ENCODE data around the gene MAEL. TPM values are rescaled to one million over a fixed set of nuclear protein-coding genes. Genes with fewer than 3 reads are reported as not detected.

The MAEL gene
- total RNA-seq, 4 donors from 2014 or later, result not detected

DNA sequence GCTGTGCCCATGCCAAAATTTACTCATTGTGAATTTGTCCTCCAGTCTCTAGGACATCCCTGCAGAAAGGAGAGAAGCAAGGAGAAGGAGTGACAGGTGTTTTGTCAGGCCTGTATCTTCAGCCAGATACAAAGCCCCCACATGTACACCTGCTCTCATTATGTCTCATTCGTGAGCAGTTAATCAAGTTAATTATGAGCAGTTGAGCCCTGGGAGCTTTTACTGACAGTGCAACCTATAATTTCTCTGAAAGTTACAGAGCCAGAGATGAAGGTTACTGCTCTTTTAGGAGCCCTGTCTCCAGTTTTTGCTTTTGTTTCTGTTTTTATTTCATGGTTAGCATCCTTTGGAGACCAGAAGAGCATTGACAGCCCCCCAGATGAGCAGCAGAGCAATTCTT lies 8.7 kb upstream of the MAEL start:
- no peak overlapping the region for H3K27ac ChIP-seq
- no peaks in the 10 kb centered on the region for H3K27me3 ChIP-seq
- H3K4me3 ChIP-seq, result no peak overlapping the region
- H3K36me3 ChIP-seq, result no peaks in the 10 kb centered on the region
- in situ Hi-C loops (cut with MboI; ENCODE audit: low sequenced_read_pairs in 4 of 4) (no loop called here), intact Hi-C loops (cut with DNase I; ENCODE audit: low total_unique reads) (no loop called here)
- H3K9me3 ChIP-seq, result no peaks in the 10 kb centered on the region
- H3K4me1 ChIP-seq, result no peaks in the 10 kb centered on the region
- no peak for TF ChIP-seq POLR2A (IDR thresholded peaks at IDR 0.05)
- TF ChIP-seq, protein P1, sequence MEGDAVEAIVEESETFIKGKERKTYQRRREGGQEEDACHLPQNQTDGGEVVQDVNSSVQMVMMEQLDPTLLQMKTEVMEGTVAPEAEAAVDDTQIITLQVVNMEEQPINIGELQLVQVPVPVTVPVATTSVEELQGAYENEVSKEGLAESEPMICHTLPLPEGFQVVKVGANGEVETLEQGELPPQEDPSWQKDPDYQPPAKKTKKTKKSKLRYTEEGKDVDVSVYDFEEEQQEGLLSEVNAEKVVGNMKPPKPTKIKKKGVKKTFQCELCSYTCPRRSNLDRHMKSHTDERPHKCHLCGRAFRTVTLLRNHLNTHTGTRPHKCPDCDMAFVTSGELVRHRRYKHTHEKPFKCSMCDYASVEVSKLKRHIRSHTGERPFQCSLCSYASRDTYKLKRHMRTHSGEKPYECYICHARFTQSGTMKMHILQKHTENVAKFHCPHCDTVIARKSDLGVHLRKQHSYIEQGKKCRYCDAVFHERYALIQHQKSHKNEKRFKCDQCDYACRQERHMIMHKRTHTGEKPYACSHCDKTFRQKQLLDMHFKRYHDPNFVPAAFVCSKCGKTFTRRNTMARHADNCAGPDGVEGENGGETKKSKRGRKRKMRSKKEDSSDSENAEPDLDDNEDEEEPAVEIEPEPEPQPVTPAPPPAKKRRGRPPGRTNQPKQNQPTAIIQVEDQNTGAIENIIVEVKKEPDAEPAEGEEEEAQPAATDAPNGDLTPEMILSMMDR (IDR thresholded peaks at IDR 0.05 in 4 of 5, conservative IDR thresholded peaks at IDR 0.05 in 1 of 5), result no peak
- ATAC-seq (no peak), DNase-seq (no peak)

DNA sequence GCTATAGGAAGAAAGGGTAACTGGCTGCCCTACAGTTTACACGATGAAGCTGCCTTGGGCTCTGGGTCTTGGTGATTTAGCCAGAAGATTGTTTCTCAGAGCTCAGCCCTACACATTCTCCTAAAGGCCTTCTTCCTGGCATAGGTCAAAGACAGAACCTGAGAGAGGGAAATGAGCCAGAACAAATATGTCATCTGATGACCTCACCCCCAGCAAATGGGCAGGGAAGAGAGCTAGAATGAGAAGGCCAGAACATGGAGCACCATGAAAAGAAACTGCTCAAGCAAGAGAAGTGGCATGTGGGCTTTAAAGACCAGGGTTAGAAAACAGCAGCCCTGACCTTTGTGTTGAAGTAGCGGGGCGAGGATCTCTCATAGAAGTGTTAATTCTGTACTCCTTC lies 8.3 kb upstream of the MAEL start:
- no peaks in the 10 kb centered on the region for H3K27me3 ChIP-seq
- ATAC-seq (no peak), DNase-seq (no peak)
- H3K36me3 ChIP-seq, result no peaks in the 10 kb centered on the region
- intact Hi-C loops (cut with DNase I; ENCODE audit: low total_unique reads) (no loop called here), in situ Hi-C loops (cut with MboI; ENCODE audit: low sequenced_read_pairs in 4 of 4) (no loop called here)
- TF ChIP-seq, protein P1 (IDR thresholded peaks at IDR 0.05 in 4 of 5, conservative IDR thresholded peaks at IDR 0.05 in 1 of 5), result no peak
- no peak for TF ChIP-seq POLR2A (IDR thresholded peaks at IDR 0.05)
- H3K4me3 ChIP-seq, result no peak overlapping the region
- H3K27ac ChIP-seq, result no peak overlapping the region
- no peaks in the 10 kb centered on the region for H3K4me1 ChIP-seq
- no peaks in the 10 kb centered on the region for H3K9me3 ChIP-seq

DNA sequence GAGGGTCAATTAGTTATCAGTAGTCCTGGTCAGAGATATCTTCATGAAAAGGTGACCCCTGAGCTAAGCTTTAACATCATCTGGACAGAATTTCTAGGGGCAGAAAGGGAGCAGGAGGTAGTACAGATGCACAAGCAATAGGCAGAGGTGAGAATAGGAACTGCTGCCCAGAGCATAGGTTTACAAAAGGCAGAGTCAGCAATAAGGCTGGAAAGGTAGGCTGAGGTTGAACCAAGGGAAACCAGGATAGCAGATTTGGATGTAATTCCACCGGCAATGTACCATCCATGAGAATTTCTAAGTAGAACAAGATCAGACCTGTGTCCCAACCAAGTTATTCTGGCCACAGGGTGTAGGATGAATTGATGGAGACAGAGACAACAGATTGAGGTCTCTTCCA lies 7.5 kb upstream of the MAEL start:
- Histone ChIP-seq H3K27me3 (no peaks in the 10 kb centered on the region), H3K27ac (no peak overlapping the region), H3K9me3 (no peaks in the 10 kb centered on the region), H3K36me3 (no peaks in the 10 kb centered on the region), H3K4me1 (no peaks in the 10 kb centered on the region), H3K4me3 (no peak overlapping the region)
- intact Hi-C loops (cut with DNase I; ENCODE audit: low total_unique reads) (no loop called here), in situ Hi-C loops (cut with MboI; ENCODE audit: low sequenced_read_pairs in 4 of 4) (no loop called here)
- no peak for TF ChIP-seq POLR2A (IDR thresholded peaks at IDR 0.05)
- TF ChIP-seq, protein P1 (IDR thresholded peaks at IDR 0.05 in 4 of 5, conservative IDR thresholded peaks at IDR 0.05 in 1 of 5), result no peak
- DNase-seq, result no peak
- ATAC-seq, result no peak

DNA sequence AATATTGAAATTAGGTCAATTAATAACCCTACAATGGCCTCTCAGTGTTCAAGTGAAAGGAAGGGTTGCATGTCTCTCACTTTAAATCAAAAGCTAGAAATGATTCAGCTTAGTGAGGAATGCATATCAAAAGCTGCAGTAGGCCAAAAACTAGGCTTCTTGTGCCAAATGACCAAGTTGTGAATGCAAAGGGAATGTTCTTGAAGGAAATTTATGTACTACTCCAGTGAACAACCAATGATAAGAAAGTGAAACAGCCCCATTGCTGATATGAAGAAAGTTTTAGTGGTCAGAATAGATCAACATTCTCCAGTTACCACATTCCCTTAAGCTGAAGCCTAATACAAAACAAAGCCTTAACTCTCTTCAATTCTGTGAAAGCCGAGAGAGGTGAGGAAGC lies 10.0 kb downstream of the MAEL start:
- H3K4me1 ChIP-seq, result no peaks in the 10 kb centered on the region
- no peaks in the 10 kb centered on the region for H3K9me3 ChIP-seq
- no peaks in the 10 kb centered on the region for H3K36me3 ChIP-seq
- DNase-seq (no peak), ATAC-seq (no peak)
- no peak overlapping the region for H3K27ac ChIP-seq
- no peak overlapping the region for H3K4me3 ChIP-seq
- no peaks in the 10 kb centered on the region for H3K27me3 ChIP-seq
- intact Hi-C loops (cut with DNase I; ENCODE audit: low total_unique reads) (no loop called here), in situ Hi-C loops (cut with MboI; ENCODE audit: low sequenced_read_pairs in 4 of 4) (no loop called here)
- TF ChIP-seq, protein P1 (IDR thresholded peaks at IDR 0.05 in 4 of 5, conservative IDR thresholded peaks at IDR 0.05 in 1 of 5), result no peak
- no peak for TF ChIP-seq POLR2A (IDR thresholded peaks at IDR 0.05)

DNA sequence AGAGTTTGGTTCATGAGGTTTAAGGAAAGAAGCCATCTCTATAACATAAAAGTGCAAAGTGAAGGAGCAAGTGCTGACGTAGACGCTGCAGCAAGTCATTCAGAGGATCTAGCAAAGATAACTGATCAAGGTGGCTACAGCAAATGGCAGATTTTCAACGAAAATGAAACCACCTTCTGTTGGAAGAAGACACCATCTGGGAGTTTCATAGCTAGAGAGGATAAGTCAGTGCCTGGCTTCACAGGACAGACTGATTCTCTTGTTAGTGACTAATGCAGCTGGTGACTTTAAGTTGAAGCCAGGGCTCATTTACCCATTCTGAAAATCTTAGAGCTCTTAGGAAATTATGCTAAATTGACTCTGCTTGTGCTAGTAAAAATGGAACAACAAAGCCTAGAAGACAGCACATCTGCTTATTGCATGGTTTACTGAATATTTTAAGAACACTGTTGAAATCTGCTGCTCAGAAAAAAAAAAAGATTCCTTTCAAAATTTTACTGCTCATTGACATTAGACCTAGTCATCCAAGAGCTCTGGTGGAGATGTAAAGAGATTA lies 10.5 kb downstream of the MAEL start:
- TF ChIP-seq, protein P1 (IDR thresholded peaks at IDR 0.05 in 4 of 5, conservative IDR thresholded peaks at IDR 0.05 in 1 of 5), result no peak
- no peak for TF ChIP-seq POLR2A (IDR thresholded peaks at IDR 0.05)
- Histone ChIP-seq H3K27me3 (no peaks in the 10 kb centered on the region), H3K9me3 (no peaks in the 10 kb centered on the region), H3K4me1 (no peaks in the 10 kb centered on the region), H3K27ac (no peak overlapping the region), H3K36me3 (no peaks in the 10 kb centered on the region), H3K4me3 (no peak overlapping the region)
- no peak for DNase-seq
- intact Hi-C loops (cut with DNase I; ENCODE audit: low total_unique reads) (no loop called here), in situ Hi-C loops (cut with MboI; ENCODE audit: low sequenced_read_pairs in 4 of 4) (no loop called here)
- no peak for ATAC-seq

Measured in gastrocnemius medialis (tissue), 4 donors.